GM12864 (cell line): Measurements from ENCODE around the gene PPFIA1.

Experiments
- DNase-seq: peaks from one replicate; pipeline ENCODE4 v3.0.0-alpha.2; 2011; ENCODE audit warnings: low read depth
- H3K4me3 ChIP-seq: 2 replicates; pipeline ENCODE4 v1.5.1; 2011; ENCODE audit warnings: mild to moderate bottlenecking, low read depth, low read length, control low read depth
- CTCF ChIP-seq: IDR thresholded peaks from 2 replicates; pipeline ENCODE4 v1.5.1; 2011; ENCODE audit warnings: low read depth, mild to moderate bottlenecking, moderate library complexity, low read length, control low read depth, inconsistent platforms; ENCODE audit errors: missing control alignments

The PPFIA1 gene

GRCh38 chr11:70433526-70433925 lies 163.0 kb downstream of the PPFIA1 start:
- H3K4me3 ChIP-seq: no peak overlapping the region
- DNase-seq: no peak
- TF ChIP-seq CTCF: no peak
